ENCODE results near the gene ARMC6.

ARMC6 gene

DNA sequence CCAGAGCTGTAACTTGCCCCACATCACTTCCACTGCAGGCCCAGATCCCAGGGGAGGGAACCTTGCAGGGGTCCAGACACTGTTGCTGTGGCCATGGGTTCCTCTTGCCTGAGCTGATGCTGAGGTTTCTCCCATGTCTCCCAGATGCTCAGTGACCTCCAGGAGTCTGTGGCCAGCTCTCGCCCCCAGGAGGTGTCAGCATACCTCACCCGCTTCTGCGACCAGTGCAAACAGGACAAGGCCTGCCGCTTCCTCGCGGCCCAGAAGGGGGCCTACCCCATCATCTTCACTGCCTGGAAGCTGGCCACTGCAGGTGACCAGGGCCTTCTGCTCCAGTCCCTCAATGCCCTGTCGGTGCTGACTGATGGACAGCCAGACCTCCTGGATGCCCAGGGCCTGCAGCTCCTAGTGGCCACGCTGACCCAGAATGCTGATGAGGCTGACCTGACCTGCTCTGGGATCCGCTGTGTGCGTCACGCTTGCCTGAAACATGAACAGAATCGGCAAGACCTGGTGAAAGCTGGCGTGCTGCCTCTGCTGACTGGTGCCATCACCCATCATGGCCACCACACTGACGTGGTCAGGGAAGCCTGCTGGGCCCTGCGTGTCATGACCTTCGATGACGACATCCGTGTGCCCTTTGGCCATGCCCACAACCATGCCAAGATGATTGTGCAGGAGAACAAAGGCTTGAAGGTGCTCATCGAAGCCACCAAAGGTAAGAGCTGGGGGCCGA, 18.2 kb downstream of the ARMC6 start:
- TF ChIP-seq, protein P1, sequence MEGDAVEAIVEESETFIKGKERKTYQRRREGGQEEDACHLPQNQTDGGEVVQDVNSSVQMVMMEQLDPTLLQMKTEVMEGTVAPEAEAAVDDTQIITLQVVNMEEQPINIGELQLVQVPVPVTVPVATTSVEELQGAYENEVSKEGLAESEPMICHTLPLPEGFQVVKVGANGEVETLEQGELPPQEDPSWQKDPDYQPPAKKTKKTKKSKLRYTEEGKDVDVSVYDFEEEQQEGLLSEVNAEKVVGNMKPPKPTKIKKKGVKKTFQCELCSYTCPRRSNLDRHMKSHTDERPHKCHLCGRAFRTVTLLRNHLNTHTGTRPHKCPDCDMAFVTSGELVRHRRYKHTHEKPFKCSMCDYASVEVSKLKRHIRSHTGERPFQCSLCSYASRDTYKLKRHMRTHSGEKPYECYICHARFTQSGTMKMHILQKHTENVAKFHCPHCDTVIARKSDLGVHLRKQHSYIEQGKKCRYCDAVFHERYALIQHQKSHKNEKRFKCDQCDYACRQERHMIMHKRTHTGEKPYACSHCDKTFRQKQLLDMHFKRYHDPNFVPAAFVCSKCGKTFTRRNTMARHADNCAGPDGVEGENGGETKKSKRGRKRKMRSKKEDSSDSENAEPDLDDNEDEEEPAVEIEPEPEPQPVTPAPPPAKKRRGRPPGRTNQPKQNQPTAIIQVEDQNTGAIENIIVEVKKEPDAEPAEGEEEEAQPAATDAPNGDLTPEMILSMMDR (IDR thresholded peaks at IDR 0.05; ENCODE audit: low read depth, low read length), result no peak
- TF ChIP-seq MYC (IDR thresholded peaks at IDR 0.05; ENCODE audit: low read depth, low read length) (no peak), POLR2A (IDR thresholded peaks at IDR 0.05; ENCODE audit: extremely low read depth, insufficient read length) (no peak), MAX (IDR thresholded peaks at IDR 0.05; ENCODE audit: low read depth, low read length) (no peak)
- no peak overlapping the region for H3K4me3 ChIP-seq (ENCODE audit: low read depth, low read length)
- no peak for DNase-seq (ENCODE audit: low read depth)

DNA sequence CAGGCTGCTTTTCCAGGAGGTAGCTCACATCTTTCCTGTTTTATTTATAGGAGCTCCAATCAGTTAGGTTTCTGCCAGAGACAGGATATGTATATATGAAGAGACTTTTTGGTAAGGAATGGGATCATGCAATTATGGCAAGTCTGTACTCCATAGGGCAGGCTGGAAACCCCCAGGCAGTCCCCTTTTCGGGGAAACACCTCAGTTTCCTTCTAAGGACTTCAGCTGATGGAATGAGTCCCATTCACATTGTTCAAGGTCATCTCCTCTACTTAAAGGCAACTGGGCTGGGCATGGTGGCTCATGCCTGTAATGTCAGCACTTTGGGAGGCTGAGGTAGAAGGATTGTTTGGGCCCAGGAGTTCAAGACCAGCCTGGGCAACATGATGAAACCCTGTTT, 19.5 kb downstream of the ARMC6 start:
- no peak for DNase-seq (ENCODE audit: low read depth)
- H3K4me3 ChIP-seq (ENCODE audit: low read depth, low read length), result no peak overlapping the region
- no peak for TF ChIP-seq POLR2A (IDR thresholded peaks at IDR 0.05; ENCODE audit: extremely low read depth, insufficient read length)
- TF ChIP-seq, protein P1 (IDR thresholded peaks at IDR 0.05; ENCODE audit: low read depth, low read length), result no peak
- TF ChIP-seq MYC (IDR thresholded peaks at IDR 0.05; ENCODE audit: low read depth, low read length), result no peak
- TF ChIP-seq MAX (IDR thresholded peaks at IDR 0.05; ENCODE audit: low read depth, low read length), result no peak

DNA sequence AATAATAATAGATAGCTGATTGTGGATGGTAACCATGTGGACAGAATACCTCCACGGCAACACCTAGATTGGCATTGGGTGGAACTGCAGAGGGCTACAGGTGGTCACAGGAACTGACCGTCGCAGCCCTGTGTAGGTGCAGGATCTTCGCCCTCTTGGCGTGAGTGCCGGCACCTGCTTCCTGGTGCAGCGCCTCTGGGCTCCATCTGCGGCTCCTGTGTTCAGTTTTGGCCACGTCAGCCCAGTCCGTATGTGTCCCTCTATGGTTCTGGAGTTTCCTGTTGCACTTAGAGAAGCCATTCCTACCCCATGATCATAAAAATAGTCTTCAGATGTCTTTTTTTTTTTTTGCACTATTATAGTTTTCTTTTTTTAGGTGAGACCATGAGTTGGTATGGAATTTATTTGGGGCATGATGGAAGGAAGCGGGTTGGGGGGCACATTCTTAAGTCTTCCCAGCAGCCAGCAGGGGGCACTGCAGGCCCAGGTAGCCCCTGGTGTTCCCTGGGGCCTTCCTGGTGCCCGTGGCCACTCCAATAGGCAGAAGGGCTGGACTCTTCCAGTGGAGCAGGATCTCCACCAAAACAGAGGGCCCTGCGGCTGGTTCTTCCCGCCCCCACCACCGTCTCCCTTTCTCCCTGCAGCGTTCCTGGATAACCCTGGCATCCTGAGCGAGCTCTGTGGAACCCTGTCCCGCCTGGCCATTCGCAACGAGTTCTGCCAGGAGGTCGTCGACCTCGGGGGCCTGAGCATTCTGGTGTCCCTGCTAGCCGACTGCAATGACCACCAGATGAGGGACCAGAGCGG, 20.3 kb downstream of the ARMC6 start:
- peak; percentile 66 for DNase-seq (ENCODE audit: low read depth)
- no peak overlapping the region for H3K4me3 ChIP-seq (ENCODE audit: low read depth, low read length)
- TF ChIP-seq, protein P1 (IDR thresholded peaks at IDR 0.05; ENCODE audit: low read depth, low read length), result peak; percentile 75
- no peak for TF ChIP-seq MYC (IDR thresholded peaks at IDR 0.05; ENCODE audit: low read depth, low read length)

GRCh38 chr19:19054315-19054938, 21.0 kb downstream of the ARMC6 start:
- DNase-seq (ENCODE audit: low read depth), result no peak
- no peak overlapping the region for H3K4me3 ChIP-seq (ENCODE audit: low read depth, low read length)
- TF ChIP-seq POLR2A (IDR thresholded peaks at IDR 0.05; ENCODE audit: extremely low read depth, insufficient read length) (no peak), MYC (IDR thresholded peaks at IDR 0.05; ENCODE audit: low read depth, low read length) (no peak)
- TF ChIP-seq, protein P1 (IDR thresholded peaks at IDR 0.05; ENCODE audit: low read depth, low read length), result no peak

DNA sequence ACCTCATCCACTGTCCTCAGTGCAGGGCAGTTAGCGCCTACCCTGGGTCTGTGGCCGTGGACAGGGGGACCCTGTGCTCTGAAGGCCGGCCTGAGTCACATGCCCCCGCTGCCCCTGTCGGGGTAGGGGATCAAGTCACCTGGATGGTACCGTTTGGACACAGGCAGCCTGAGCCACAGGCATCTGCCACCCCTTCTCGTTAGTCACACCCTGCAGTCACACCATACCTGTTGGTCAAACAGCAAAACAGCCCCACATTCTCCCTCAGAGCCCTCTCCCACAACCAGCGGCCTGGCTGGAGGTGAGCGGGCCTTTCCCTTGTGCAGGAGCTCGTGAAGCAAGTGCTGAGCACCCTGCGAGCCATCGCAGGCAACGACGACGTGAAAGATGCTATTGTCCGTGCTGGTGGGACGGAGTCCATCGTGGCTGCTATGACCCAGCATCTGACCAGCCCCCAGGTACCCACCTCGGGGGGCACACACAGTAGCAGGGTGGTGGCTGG, 21.6 kb downstream of the ARMC6 start:
- no peak for DNase-seq (ENCODE audit: low read depth)
- TF ChIP-seq, protein P1 (IDR thresholded peaks at IDR 0.05; ENCODE audit: low read depth, low read length), result no peak
- TF ChIP-seq MAX (IDR thresholded peaks at IDR 0.05; ENCODE audit: low read depth, low read length), result no peak
- TF ChIP-seq MYC (IDR thresholded peaks at IDR 0.05; ENCODE audit: low read depth, low read length), result no peak
- no peak for TF ChIP-seq POLR2A (IDR thresholded peaks at IDR 0.05; ENCODE audit: extremely low read depth, insufficient read length)

More for the DNA sequence above, 21.6 kb downstream of the ARMC6 start:
- no peak overlapping the region for H3K4me3 ChIP-seq (ENCODE audit: low read depth, low read length)

Measured in NB4 (cell line).